K562 (cell line): ENCODE results near the gene ACAD8. TPM values are rescaled to one million over a fixed set of nuclear protein-coding genes. Genes with fewer than 3 reads are reported as not detected.

ENCODE experiments used
- ATAC-seq: fragments of 200-7000 bp; cut with Tn5 transposase; 3 replicates; pipeline ENCODE4 v1.9.1; 2020; ENCODE audit warnings: moderate library complexity
- BruUV-seq: library from RNA; stranded (reverse); fragments of 400-500 nt; replicated peaks from 2 replicates; lab custom pipeline; 2021; lab: Mats Ljungman, UMichigan
- CTCF ChIA-PET: fragments of 300-600 bp; formaldehyde crosslinking; extraction: SDS; loops from one replicate; lab custom pipeline; 2021; ENCODE audit warnings: low intra/inter-chr PET ratio; lab: Yijun Ruan, JAX
- POLR2A ChIA-PET: fragments of 300-600, 350-650 bp; sonication (Branson Sonifier 250); formaldehyde crosslinking; extraction: SDS; loops from one replicate; lab custom pipeline; 2021; ENCODE audit warnings: antibody characterized with exemption, inconsistent platforms; lab: Yijun Ruan, JAX
- DNase-seq, 4 experiments: peaks; one replicate each; pipeline versions ENCODE4 v3.0.0 to v3.0.0-alpha.2; 2011 to 2018; ENCODE audit warnings: low spot score in 3 of 4, mixed read lengths in 3 of 4; ENCODE audit errors: extremely low read depth in 1 of 4
- FAIRE-seq: peaks from 2 replicates; lab custom pipeline; 2011; peaks lifted over from hg19 to GRCh38; lab: Jason Lieb, UNC
- H2AFZ ChIP-seq: 2 replicates; pipeline ENCODE4 v1.6.0; 2011; ENCODE audit warnings: low read depth, low read length, control low read depth, inconsistent platforms
- H3K27ac ChIP-seq: fragments of 200-600 bp; 3 replicates; pipeline ENCODE4 v1.8.0; 2011; ENCODE audit warnings: low read depth, mild to moderate bottlenecking, control low read depth, inconsistent platforms, low read length, moderate library complexity, mixed read lengths; ENCODE audit errors: extremely low read depth
- H3K27me3 ChIP-seq, 2 experiments: fragments of 300-600 bp in 1 of 2; 2 replicates in 1 of 2; 3 replicates in 1 of 2; pipeline versions ENCODE4 v1.6.0 to v1.8.0; 2011; ENCODE audit warnings: inconsistent platforms in 2 of 2, low read length in 2 of 2, mild to moderate bottlenecking in 1 of 2, mixed read lengths in 1 of 2, moderate library complexity in 1 of 2; ENCODE audit not compliant: control insufficient read depth in 2 of 2, insufficient read depth in 2 of 2
- H3K36me3 ChIP-seq: fragments of 300-600 bp; 3 replicates; pipeline ENCODE4 v1.8.0; 2011; ENCODE audit warnings: mild to moderate bottlenecking, low read length, inconsistent platforms; ENCODE audit not compliant: control insufficient read depth, insufficient read depth
- H3K4me1 ChIP-seq, 2 experiments: fragments of 200-600 bp in 1 of 2; replicated peaks in 1 of 2; 2 replicates in 1 of 2; 3 replicates in 1 of 2; pipeline versions ENCODE4 v1.5.1 to v1.8.0; 2011; ENCODE audit warnings: inconsistent platforms in 2 of 2, low read length in 2 of 2, mild to moderate bottlenecking in 1 of 2, mixed read lengths in 1 of 2, moderate library complexity in 1 of 2; ENCODE audit not compliant: control insufficient read depth in 2 of 2, insufficient read depth in 2 of 2
- H3K4me2 ChIP-seq: 2 replicates; pipeline ENCODE4 v1.6.1; 2011; ENCODE audit warnings: low read length, control low read depth, inconsistent platforms, mixed read lengths; ENCODE audit not compliant: insufficient read depth
- H3K4me3 ChIP-seq: fragments of 200-600 bp; sonication (generic), shearing (Covaris generic); 2 replicates; pipeline ENCODE4 v1.5.1; 2016; ENCODE audit warnings: control low read depth, inconsistent platforms
- H3K79me2 ChIP-seq: fragments of 200-600 bp; 3 replicates; pipeline ENCODE4 v1.8.0; 2011; ENCODE audit warnings: low read length, inconsistent platforms; ENCODE audit not compliant: control insufficient read depth, insufficient read depth
- H3K9ac ChIP-seq, 2 experiments: 2 replicates each; pipeline versions ENCODE4 v1.6.0 to v1.6.1; 2011; ENCODE audit warnings: low read depth in 2 of 2, low read length in 2 of 2, control low read depth in 1 of 2, inconsistent platforms in 1 of 2, mild to moderate bottlenecking in 1 of 2, mixed read lengths in 1 of 2; ENCODE audit not compliant: insufficient read depth in 1 of 2
- H3K9me1 ChIP-seq: one replicate; pipeline ENCODE4 v1.6.0; 2011; ENCODE audit warnings: inconsistent platforms, mild to moderate bottlenecking, low read length, moderate library complexity; ENCODE audit not compliant: control insufficient read depth, insufficient read depth
- H3K9me3 ChIP-seq: replicated peaks from 2 replicates; pipeline ENCODE4 v1.5.1; 2011; ENCODE audit warnings: low read depth, low read length, inconsistent platforms; ENCODE audit not compliant: control insufficient read depth, insufficient read depth
- H4K20me1 ChIP-seq: replicated peaks from 2 replicates; pipeline ENCODE4 v1.6.1; 2011; ENCODE audit warnings: low read length, inconsistent platforms, mixed read lengths; ENCODE audit not compliant: control insufficient read depth, insufficient read depth
- BMI1 ChIP-seq: fragments of 150-350 bp; IDR thresholded peaks from 2 replicates; pipeline ENCODE4 v1.6.1; 2014; ENCODE audit warnings: low read length
- BRF2 ChIP-seq: IDR thresholded peaks from 3 replicates; pipeline ENCODE4 v1.6.1; 2011; ENCODE audit warnings: borderline replicate concordance, mild to moderate bottlenecking; ENCODE audit not compliant: insufficient read length, insufficient read depth
- CBFA2T3 ChIP-seq: fragments of 450-650 bp; IDR thresholded peaks from 2 replicates; pipeline ENCODE4 v1.6.1; 2017
- COPS2 ChIP-seq: fragments of 450-650 bp; conservative IDR thresholded peaks from 2 replicates; pipeline ENCODE4 v1.6.1; 2016; ENCODE audit warnings: mild to moderate bottlenecking, moderate library complexity
- ELF2 ChIP-seq: fragments of 250-450 bp; sonication (Bioruptor Pico); IDR thresholded peaks from 2 replicates; pipeline ENCODE4 v1.5.0; 2021; ENCODE audit warnings: mild to moderate bottlenecking
- GATA2 ChIP-seq: sonication (generic); formaldehyde crosslinking; IDR thresholded peaks from 2 replicates; pipeline ENCODE4 v1.4.0; 2020; ENCODE audit warnings: mild to moderate bottlenecking, missing genetic modification reagents
- HMG20B ChIP-seq: fragments of 250-450 bp; sonication (Bioruptor Pico); IDR thresholded peaks from 2 replicates; pipeline ENCODE4 v1.5.0; 2021; ENCODE audit warnings: mild to moderate bottlenecking
- NEUROD1 ChIP-seq: fragments of 150-350 bp; IDR thresholded peaks from 2 replicates; pipeline ENCODE4 v1.6.1; 2014; ENCODE audit warnings: borderline replicate concordance, low read length, low read depth; ENCODE audit not compliant: partially characterized antibody
- PATZ1 ChIP-seq: fragments of 250-450 bp; sonication (Bioruptor Pico); IDR thresholded peaks from 2 replicates; pipeline ENCODE4 v1.5.0; 2020; ENCODE audit warnings: mild to moderate bottlenecking, borderline replicate concordance
- PKNOX1 ChIP-seq: fragments of 450-650 bp; IDR thresholded peaks from 2 replicates; pipeline ENCODE4 v1.6.1; 2016
- SIN3B ChIP-seq: fragments of 450-650 bp; IDR thresholded peaks from 2 replicates; pipeline ENCODE4 v1.6.1; 2017; ENCODE audit warnings: low read depth, mild to moderate bottlenecking, moderate library complexity
- SPI1 ChIP-seq: IDR thresholded peaks from 2 replicates; pipeline ENCODE4 v1.6.1; 2011; ENCODE audit warnings: low read depth, low read length, control low read depth, borderline replicate concordance
- TRIM28 ChIP-seq: fragments of 450-650 bp; IDR thresholded peaks from 2 replicates; pipeline ENCODE4 v1.6.1; 2017
- U2AF2 ChIP-seq: fragments of 200-400 bp; formaldehyde crosslinking; optimal IDR thresholded peaks from 2 replicates; pipeline ENCODE3; 2017; ENCODE audit warnings: low read depth, mild to moderate bottlenecking, low read length
- ZBTB8A ChIP-seq: fragments of 450-650 bp; IDR thresholded peaks from 2 replicates; pipeline ENCODE4 v1.6.1; 2018; ENCODE audit warnings: mild to moderate bottlenecking, moderate library complexity; ENCODE audit not compliant: partially characterized antibody
- ZNF124 ChIP-seq: sonication (generic); formaldehyde crosslinking; IDR thresholded peaks from 2 replicates; pipeline ENCODE4 v1.8.1; 2022; ENCODE audit warnings: missing genetic modification reagents
- ZNF174 ChIP-seq: fragments of 250-450 bp; sonication (Bioruptor Pico); IDR thresholded peaks from 2 replicates; pipeline ENCODE4 v1.4.0; 2020; ENCODE audit warnings: mild to moderate bottlenecking
- ZNF212 ChIP-seq: fragments of 450-650 bp; formaldehyde crosslinking; IDR thresholded peaks from 2 replicates; pipeline ENCODE4 v1.4.0; 2020; ENCODE audit warnings: mild to moderate bottlenecking
- ZNF445 ChIP-seq: fragments of 250-450 bp; sonication (Bioruptor Pico); IDR thresholded peaks from 2 replicates; pipeline ENCODE4 v1.4.0; 2020; ENCODE audit warnings: low read depth, mild to moderate bottlenecking, moderate library complexity
- ZNF561 ChIP-seq: fragments of 450-650 bp; formaldehyde crosslinking; conservative IDR thresholded peaks from 2 replicates; pipeline ENCODE4 v1.4.0; 2020; ENCODE audit warnings: mild to moderate bottlenecking, moderate library complexity
- whole genome bisulfite sequencing: fragments of 100-300 bp; shearing (Covaris generic); methylation state at CpG from one replicate; pipeline ENCODE4 v1.1.6; 2016; ENCODE audit warnings: low coverage, mixed read lengths; ENCODE audit not compliant: insufficient coverage; ENCODE audit errors: missing lambda C conversion rate; 5-methylcytosine and 5-hydroxymethylcytosine counted together
- in situ Hi-C: fragments of 300-500 bp; cut with MboI; formaldehyde crosslinking; loops from 4 replicates; pipeline ENCODE4 v1.15.0; 2018; ENCODE audit warnings: inconsistent platforms, mixed read lengths
- intact Hi-C: fragments of 100-400 bp; cut with micrococcal nuclease; formaldehyde crosslinking; loops from 2 replicates; pipeline ENCODE4 v1.14.2; 2022
- polyA plus RNA-seq, 8 experiments: library from polyadenylated mRNA; depleted of rRNA in 4 of 8; stranded (reverse) in 5 of 8; unstranded in 3 of 8; fragments of >200 nt; fragmentation: Nextera tagmentation in 2 of 8; fragmentation: Illumina TruSeq in 1 of 8; extraction: Ambion mirVana in 2 of 8; extraction: Trizol in 1 of 8; gene quantifications; 2 replicates each; pipeline versions ENCODE4 v1.2.1 to v1.2.3, GENCODE V29; 2011 to 2014; ENCODE audit warnings: inconsistent platforms in 1 of 8, missing spikeins in 1 of 8
- total RNA-seq, 7 experiments: library from RNA; depleted of rRNA in 6 of 7; stranded (reverse); fragments of >200 nt in 6 of 7; fragmentation: Illumina TruSeq in 2 of 7; extraction: Trizol in 2 of 7; gene quantifications; 2 replicates each; pipeline versions ENCODE4 v1.2.1 to v1.2.3, GENCODE V29; 2011 to 2021; ENCODE audit warnings: low replicate concordance in 1 of 7

ACAD8 gene
- total and polyA plus RNA-seq, 9 of the 15 experiments (the other 6 are each of a cell fraction or from before 2014, with no cell fraction given) = 6.5 to 34.1 (median 20.1) TPM

- Histone ChIP-seq H3K27ac (no peak overlapping the region), H3K9ac (no peak overlapping the region), H3K9me3 (no peaks in the 10 kb centered on the region), H3K27me3 (no peaks in the 10 kb centered on the region), H2AFZ (no peak overlapping the region), H3K4me1 (no peaks in the 10 kb centered on the region), H3K9me1 (no peaks in the 10 kb centered on the region), H3K79me2 (no peaks in the 10 kb centered on the region; the same call in 2 of the 3 replicates), H3K4me2 (no peak overlapping the region), H4K20me1 (no peaks in the 10 kb centered on the region), H3K36me3 (peaks cover 97% of the 10 kb centered on the region), H3K4me3 (no peak overlapping the region)
- TF ChIP-seq TRIM28 (no peak), PKNOX1 (no peak), ZNF561 (CRISPR knock-in tag) (no peak), NEUROD1 (no peak), ZNF212 (CRISPR knock-in tag) (no peak), PATZ1 (CRISPR knock-in tag) (no peak), U2AF2 (no peak), HMG20B (CRISPR knock-in tag) (no peak), SIN3B (no peak), COPS2 (no peak), ZNF445 (no peak), SPI1 (no peak), CBFA2T3 (no peak), BMI1 (no peak), ELF2 (CRISPR knock-in tag) (no peak), ZNF174 (CRISPR knock-in tag) (no peak), ZNF124 (CRISPR knock-in tag) (no peak), ZBTB8A (no peak), GATA2 (CRISPR knock-in tag) (no peak), BRF2 (no peak)
- intact Hi-C loops (loop anchor here (2.0 kb wide), 2 partner anchors 39 to 47 kb away; partner anchors contain the start of genes ACAD8 and THYN1), in situ Hi-C loops (no loop called here)
- CTCF ChIA-PET = no interaction called here
- FAIRE-seq (no peak), ATAC-seq (no peak), DNase-seq (no peak)
- BruUV-seq = no TSS peak
- WGBS = 93% methylated on average over 9 of the region's 9 CpGs
- POLR2A ChIA-PET = no interaction called here
Measured at GRCh38 chr11:134205729-134206128, 47.6 kb upstream of the ACAD8 start.
